OCI-LY1 (cell line): Measurements from ENCODE around the gene LRP1.

ENCODE experiments used
- CTCF ChIP-seq: fragments of 200-600 bp; sonication (generic), shearing (Covaris generic); IDR thresholded peaks from 2 replicates; pipeline ENCODE4 v1.5.1; 2017; ENCODE audit warnings: mild to moderate bottlenecking, antibody characterized with exemption, low read length, moderate library complexity, mixed read lengths
- EZH2 ChIP-seq: fragments of 200-600 bp; sonication (generic), shearing (Covaris generic); IDR thresholded peaks from 2 replicates; pipeline ENCODE4 v1.8.0; 2017; ENCODE audit warnings: borderline replicate concordance, mixed run types, mild to moderate bottlenecking, antibody characterized with exemption, low read length, moderate library complexity, mixed read lengths

- no peak for TF ChIP-seq CTCF
- no peak for TF ChIP-seq EZH2
These were observed 59.8 kb downstream of the LRP1 start for GRCh38 chr12:57188090-57188425.
